SK-N-SH (cell line): Measurements from ENCODE around the gene CAMTA2. TPM values are rescaled to one million over a fixed set of nuclear protein-coding genes. Genes with fewer than 3 reads are reported as not detected.
A peak's percentile ranks its signal among the peaks of the same experiment; 100 is the strongest.

Experiments
- CTCF ChIA-PET: fragments of 300-600, 350-600 bp; formaldehyde crosslinking; extraction: SDS; loops from one replicate; lab custom pipeline; 2021; lab: Yijun Ruan, JAX
- POLR2A ChIA-PET: fragments of 350-600 bp; sonication (Branson Sonifier 250); formaldehyde crosslinking; extraction: SDS; loops from one replicate; lab custom pipeline; 2020; ENCODE audit warnings: antibody characterized with exemption, inconsistent platforms; lab: Yijun Ruan, JAX
- DNase-seq: peaks from one replicate; pipeline ENCODE4 v3.0.0; 2012
- H2AFZ ChIP-seq: fragments of 200-600 bp; sonication (generic); 2 replicates; pipeline ENCODE4 v1.8.1; 2016; ENCODE audit warnings: antibody characterized with exemption, mild to moderate bottlenecking, low read depth
- H3F3A ChIP-seq: fragments of 200-600 bp; sonication (generic); replicated peaks from 2 replicates; pipeline ENCODE3; 2016; ENCODE audit warnings: antibody characterized with exemption, mild to moderate bottlenecking; ENCODE audit not compliant: insufficient read depth
- H3K27ac ChIP-seq, 2 experiments: fragments of 200-500 bp in 1 of 2; fragments of 200-600 bp in 1 of 2; sonication (Bioruptor generic) in 1 of 2; sonication (generic), shearing (Covaris generic) in 1 of 2; 2 replicates each; pipeline versions ENCODE4 v1.5.1 to v1.6.1; 2014 to 2016; ENCODE audit warnings: low read depth in 2 of 2, inconsistent platforms in 1 of 2, low read length in 1 of 2, mild to moderate bottlenecking in 1 of 2, mixed read lengths in 1 of 2
- H3K27me3 ChIP-seq: fragments of 200-600 bp; sonication (generic), shearing (Covaris generic); 2 replicates; pipeline ENCODE4 v1.6.1; 2016; ENCODE audit warnings: mixed run types; ENCODE audit not compliant: insufficient read depth
- H3K36me3 ChIP-seq, 2 experiments: fragments of 200-500 bp in 1 of 2; fragments of 200-600 bp in 1 of 2; sonication (Bioruptor generic) in 1 of 2; sonication (generic) in 1 of 2; replicated peaks in 1 of 2; 2 replicates each; pipeline versions ENCODE3 to v1.5.1; 2014 to 2016; ENCODE audit warnings: low read length in 1 of 2, mild to moderate bottlenecking in 1 of 2; ENCODE audit not compliant: insufficient read depth in 2 of 2, control insufficient read depth in 1 of 2
- H3K4me1 ChIP-seq, 2 experiments: fragments of 200-500 bp in 1 of 2; fragments of 200-600 bp in 1 of 2; sonication (Bioruptor generic) in 1 of 2; sonication (generic), shearing (Covaris generic) in 1 of 2; 2 replicates each; pipeline versions ENCODE4 v1.5.1 to v1.6.1; 2014 to 2016; ENCODE audit warnings: low read depth in 1 of 2, low read length in 1 of 2, mixed run types in 1 of 2; ENCODE audit not compliant: insufficient read depth in 2 of 2, control insufficient read depth in 1 of 2
- H3K4me2 ChIP-seq: fragments of 200-600 bp; sonication (generic), shearing (Covaris generic); 2 replicates; pipeline ENCODE4 v1.6.1; 2017; ENCODE audit warnings: mixed run types
- H3K4me3 ChIP-seq, 2 experiments: fragments of 200-500 bp in 1 of 2; fragments of 200-600 bp in 1 of 2; sonication (Bioruptor generic) in 1 of 2; sonication (generic), shearing (Covaris generic) in 1 of 2; 2 replicates each; pipeline versions ENCODE4 v1.5.1 to v1.8.1; 2014 to 2016; ENCODE audit warnings: low read depth in 2 of 2, inconsistent platforms in 1 of 2, low read length in 1 of 2, mild to moderate bottlenecking in 1 of 2, mixed read lengths in 1 of 2, moderate library complexity in 1 of 2
- H3K79me2 ChIP-seq: fragments of 200-600 bp; sonication (generic); 2 replicates; pipeline ENCODE4 v1.8.1; 2017; ENCODE audit warnings: mild to moderate bottlenecking; ENCODE audit not compliant: insufficient read depth
- H3K9ac ChIP-seq: fragments of 200-600 bp; sonication (generic); 2 replicates; pipeline ENCODE4 v1.6.1; 2017; ENCODE audit warnings: mixed run types
- H3K9me2 ChIP-seq: fragments of 200-600 bp; sonication (generic); 2 replicates; pipeline ENCODE4 v1.6.1; 2017; ENCODE audit warnings: mixed run types
- H3K9me3 ChIP-seq: fragments of 200-600 bp; sonication (generic); 2 replicates; pipeline ENCODE4 v1.6.1; 2017; ENCODE audit warnings: mixed run types, mild to moderate bottlenecking, moderate library complexity
- H4K20me1 ChIP-seq: fragments of 200-600 bp; sonication (generic); 2 replicates; pipeline ENCODE4 v1.6.1; 2017; ENCODE audit warnings: mild to moderate bottlenecking, mixed run types; ENCODE audit not compliant: insufficient read depth
- CTCF ChIP-seq: fragments of 200-600 bp; sonication (generic); IDR thresholded peaks from 2 replicates; pipeline ENCODE4 v1.6.1; 2017; ENCODE audit warnings: antibody characterized with exemption, mild to moderate bottlenecking, moderate library complexity
- ELF1 ChIP-seq: IDR thresholded peaks from 2 replicates; pipeline ENCODE4 v1.4.0; 2012
- FOSL2 ChIP-seq: IDR thresholded peaks from 2 replicates; pipeline ENCODE4 v1.4.0; 2012; ENCODE audit warnings: low read depth, mild to moderate bottlenecking, moderate library complexity, borderline replicate concordance
- FOXJ3 ChIP-seq: sonication (generic); formaldehyde crosslinking; IDR thresholded peaks from 2 replicates; pipeline ENCODE4 v1.5.1; 2020; ENCODE audit warnings: mild to moderate bottlenecking, missing genetic modification reagents
- FOXM1 ChIP-seq: IDR thresholded peaks from 2 replicates; pipeline ENCODE4 v1.4.0; 2012; ENCODE audit warnings: low read depth, mild to moderate bottlenecking
- GATA2 ChIP-seq: sonication (generic); formaldehyde crosslinking; IDR thresholded peaks from 2 replicates; pipeline ENCODE4 v1.5.0; 2020; ENCODE audit warnings: mild to moderate bottlenecking, missing genetic modification reagents
- JUND ChIP-seq: IDR thresholded peaks from 2 replicates; pipeline ENCODE4 v1.4.0; 2012
- MEF2A ChIP-seq: IDR thresholded peaks from 2 replicates; pipeline ENCODE4 v1.4.0; 2012; ENCODE audit warnings: low read depth, borderline replicate concordance
- NFIC ChIP-seq: IDR thresholded peaks from 2 replicates; pipeline ENCODE4 v1.4.0; 2012; ENCODE audit warnings: borderline replicate concordance
- REST ChIP-seq: IDR thresholded peaks from 2 replicates; pipeline ENCODE4 v1.6.1; 2012; ENCODE audit warnings: mild to moderate bottlenecking, low read depth, low read length, moderate library complexity
- RFX5 ChIP-seq: IDR thresholded peaks from 2 replicates; pipeline ENCODE4 v1.6.1; 2012; ENCODE audit warnings: mild to moderate bottlenecking, improper control_type of control experiment, low read length
- SMC3 ChIP-seq: IDR thresholded peaks from 2 replicates; pipeline ENCODE4 v1.6.1; 2012; ENCODE audit warnings: low read depth, low read length, improper control_type of control experiment
- TAF1 ChIP-seq: IDR thresholded peaks from 2 replicates; pipeline ENCODE4 v1.6.1; 2012; ENCODE audit warnings: low read depth, mild to moderate bottlenecking, low read length, moderate library complexity, borderline replicate concordance
- USF1 ChIP-seq: IDR thresholded peaks from 2 replicates; pipeline ENCODE4 v1.4.0; 2012; ENCODE audit warnings: low read depth, borderline replicate concordance
- USF2 ChIP-seq: fragments of 150-350 bp; IDR thresholded peaks from 2 replicates; pipeline ENCODE4 v1.6.1; 2017; ENCODE audit warnings: antibody characterized with exemption, low read length, low read depth, borderline replicate concordance
- YY1 ChIP-seq: IDR thresholded peaks from 2 replicates; pipeline ENCODE4 v1.4.0; 2012; ENCODE audit warnings: low read depth, mild to moderate bottlenecking
- WGBS: methylation state at CpG from one replicate; pipeline ENCODE4 v1.1.6; 2017; ENCODE audit warnings: low lambda C conversion rate; 5-methylcytosine and 5-hydroxymethylcytosine counted together
- polyA plus RNA-seq, 3 experiments: library from polyadenylated mRNA; depleted of rRNA; stranded (reverse); fragments of >200 nt; gene quantifications; 2 replicates each; pipeline ENCODE4 v1.2.3, GENCODE V29; 2012

Gene CAMTA2
- polyA plus RNA-seq, 1 of the 3 experiments (the other 2 are of a cell fraction): 27.0 TPM

GRCh38 chr17:5011928-5012327 lies 24.5 kb upstream of the CAMTA2 start:
- CTCF ChIA-PET: interaction anchor here (0.6 kb wide), 1 partner anchor 102 kb away, joined by 3 read pairs; no protein-coding TSS in a partner anchor
- Histone ChIP-seq H2AFZ (no peak overlapping the region), H3K36me3 (peaks cover 34 to 39% of the 10 kb centered on the region in 2 experiments), H3F3A (no peaks in the 10 kb centered on the region), H3K4me2 (no peak overlapping the region), H3K4me3 (no peak overlapping the region), H3K79me2 (no peaks in the 10 kb centered on the region), H3K4me1 (no peaks in the 10 kb centered on the region), H4K20me1 (no peaks in the 10 kb centered on the region), H3K27me3 (no peaks in the 10 kb centered on the region), H3K27ac (no peak overlapping the region), H3K9me2 (no peaks in the 10 kb centered on the region), H3K9ac (no peak overlapping the region), H3K9me3 (no peaks in the 10 kb centered on the region)
- POLR2A ChIA-PET: no interaction called here
- 78% methylated on average over 6 of the region's 6 CpGs for WGBS
- no peak for DNase-seq
- TF ChIP-seq FOSL2 (peak; percentile 42; the same call in 1 of the 2 replicates), REST (peak; percentile 63; the same call in 1 of the 2 replicates), SMC3 (no peak)

- H4K20me1 ChIP-seq: peaks cover 20% of the 10 kb centered on the region
- no peak overlapping the region for H3K4me3 ChIP-seq
- CTCF ChIA-PET: interaction anchor here (1.9 kb wide), 1 partner anchor 24 kb away, joined by 5 read pairs; no protein-coding TSS in a partner anchor
- 96% methylated on average over 18 of the region's 18 CpGs for WGBS
- H2AFZ ChIP-seq: no peak overlapping the region
- no peaks in the 10 kb centered on the region for H3F3A ChIP-seq
- H3K36me3 ChIP-seq: peaks cover 44 to 59% of the 10 kb centered on the region in 2 experiments
- POLR2A ChIA-PET: no interaction called here
- H3K4me1 ChIP-seq: peaks cover 5 to 18% of the 10 kb centered on the region in 2 experiments; a peak in 2 of 4 replicates
- H3K27ac ChIP-seq: no peak overlapping the region
- no peaks in the 10 kb centered on the region for H3K9me3 ChIP-seq
- no peak for DNase-seq
- H3K79me2 ChIP-seq: peaks cover 45% of the 10 kb centered on the region
- no peak overlapping the region for H3K4me2 ChIP-seq
- no peaks in the 10 kb centered on the region for H3K27me3 ChIP-seq
- H3K9ac ChIP-seq: no peak overlapping the region
- H3K9me2 ChIP-seq: no peaks in the 10 kb centered on the region
- no peak for TF ChIP-seq GATA2 (CRISPR knock-in tag)
- TF ChIP-seq JUND: no peak
- TF ChIP-seq USF2: no peak
- no peak for TF ChIP-seq NFIC
- TF ChIP-seq YY1: no peak
- no peak for TF ChIP-seq FOXJ3 (CRISPR knock-in tag)
- TF ChIP-seq ELF1: no peak
- no peak for TF ChIP-seq USF1
- TF ChIP-seq TAF1: no peak
- TF ChIP-seq REST: no peak
- TF ChIP-seq CTCF: no peak
- TF ChIP-seq MEF2A: no peak
- TF ChIP-seq RFX5: no peak
- no peak for TF ChIP-seq FOXM1
Measured at GRCh38 chr17:5003214-5003867, 15.9 kb upstream of the CAMTA2 start.
